HuH-7.5 (cell line): ENCODE measurements around the gene THAP8.

Experiments
- DNase-seq: peaks from one replicate; pipeline ENCODE4 v3.0.0; 2011; ENCODE audit warnings: low spot score

Gene THAP8

GRCh38 chr19:35995048-35995993 lies 58.8 kb downstream of the THAP8 start, which contains the start of gene SDHAF1:
Gene SDHAF1 (plus strand): TSS chr19:35995188. CDS start chr19:35995275, 87 bp downstream.
- peak; percentile 99 for DNase-seq

DNA sequence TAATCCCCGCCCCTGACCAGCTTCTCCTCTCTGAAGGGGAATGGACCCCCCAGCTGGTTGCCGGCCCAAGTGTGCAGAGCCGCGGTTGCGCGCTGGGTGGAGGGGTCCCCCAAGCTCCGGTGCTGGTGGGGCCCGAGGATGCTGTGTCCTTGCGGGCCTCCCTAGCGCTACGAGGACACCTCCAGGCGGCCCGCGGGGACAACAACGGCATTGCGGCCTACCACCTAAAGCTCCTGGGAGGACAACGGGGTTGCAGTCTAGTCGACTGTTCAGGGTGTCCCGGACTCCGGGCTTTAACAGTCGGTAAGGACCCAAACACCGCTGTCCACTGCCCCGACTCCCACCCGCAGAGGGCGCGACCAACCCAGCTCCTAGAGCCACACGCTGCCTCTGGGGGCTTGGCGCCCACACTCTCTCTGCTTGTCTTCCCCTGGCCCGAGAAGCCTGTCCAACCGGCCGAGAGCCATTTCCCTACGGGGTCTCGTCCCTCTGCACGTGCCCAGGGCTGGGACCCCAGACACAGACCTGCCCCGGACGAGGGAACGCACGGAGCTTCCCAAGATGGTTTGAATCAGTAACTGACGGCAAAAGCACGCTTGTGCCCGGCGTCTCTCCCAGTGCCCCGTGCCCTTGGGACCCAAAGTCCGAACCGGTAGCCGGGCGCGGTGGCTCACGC lies 60.0 kb downstream of the THAP8 start:
- DNase-seq = no peak

- DNase-seq = no peak
Observed at GRCh38 chr19:35992907-35993765, 60.9 kb downstream of the THAP8 start.

DNA sequence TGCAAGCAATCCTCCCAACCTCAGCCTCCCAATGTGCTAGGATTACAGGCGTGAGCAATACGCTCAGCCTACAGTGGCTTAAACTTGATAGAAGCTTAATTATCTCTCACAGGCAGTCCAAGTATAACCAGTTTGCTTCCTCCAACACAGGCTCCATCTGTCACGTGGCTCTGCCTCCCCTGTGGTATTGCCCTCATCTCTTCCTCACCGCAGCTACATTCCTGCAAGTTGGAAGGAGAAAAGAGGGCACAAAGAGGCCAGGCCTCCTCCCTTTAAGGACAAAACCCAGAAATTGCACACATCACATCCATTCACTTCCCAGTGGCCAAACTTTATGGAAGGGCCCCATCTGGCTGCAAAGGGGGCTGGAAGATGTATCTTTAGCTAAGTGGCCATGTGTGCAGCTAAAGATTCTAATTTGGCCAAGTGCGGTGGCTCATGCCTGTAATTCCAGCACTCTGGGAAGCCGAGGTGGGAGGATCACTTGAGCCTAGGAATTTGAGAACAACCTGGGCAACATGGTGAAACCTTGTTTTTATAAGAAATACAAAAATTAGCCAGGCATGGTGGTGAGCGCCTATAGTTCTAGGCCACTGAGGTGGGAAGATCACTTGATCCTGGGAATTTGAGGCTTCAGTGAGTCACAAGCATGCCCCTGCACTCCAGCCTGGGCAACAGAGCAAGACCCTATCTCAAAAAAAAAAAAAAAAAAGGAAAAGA lies 62.2 kb downstream of the THAP8 start:
- no peak for DNase-seq

DNA sequence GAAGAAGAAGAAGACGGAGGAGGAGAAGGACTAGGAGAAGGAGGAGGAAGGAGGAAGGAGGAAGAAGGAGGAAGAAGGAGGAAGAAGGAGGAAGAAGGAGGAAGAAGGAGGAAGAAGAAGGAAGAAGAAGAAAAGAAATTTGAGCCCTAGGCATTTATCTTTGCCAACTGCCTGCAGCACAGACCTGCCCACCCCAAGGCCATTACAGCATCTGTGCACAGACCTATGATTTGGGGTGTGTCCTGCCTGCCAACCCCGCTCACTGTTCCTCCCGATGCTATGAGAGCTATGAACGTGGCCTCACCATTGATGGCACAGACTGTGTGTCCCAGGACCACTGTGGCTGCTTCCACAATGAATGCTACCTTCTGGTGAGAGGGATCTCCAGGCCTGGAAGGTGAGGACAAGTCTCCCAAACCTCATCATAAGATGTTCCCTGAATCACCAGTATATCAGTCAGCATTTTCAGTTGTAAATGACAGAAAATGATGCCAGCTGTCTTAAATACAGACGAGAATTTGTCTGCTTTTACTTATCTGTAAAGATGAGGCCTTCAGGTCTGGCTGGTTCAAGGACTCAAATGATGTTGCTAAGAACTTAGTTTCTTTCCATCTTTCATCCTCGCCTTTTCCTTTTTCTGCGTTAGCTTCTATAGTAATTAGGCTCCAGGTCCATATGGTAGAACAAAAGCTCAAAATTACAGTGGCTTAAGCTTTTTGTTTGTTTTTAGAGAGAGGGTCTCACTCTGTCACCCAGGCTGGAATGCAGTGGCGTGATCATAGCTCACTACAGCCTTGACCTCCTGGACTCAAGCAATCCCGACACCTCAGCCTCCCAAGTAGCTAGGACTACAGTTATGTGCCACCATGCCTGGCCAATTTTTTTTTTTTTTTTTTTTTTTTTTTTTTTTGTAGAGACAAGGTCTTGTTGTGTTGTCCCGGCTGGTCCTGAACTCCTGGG lies 63.0 kb downstream of the THAP8 start:
- DNase-seq = no peak

DNA sequence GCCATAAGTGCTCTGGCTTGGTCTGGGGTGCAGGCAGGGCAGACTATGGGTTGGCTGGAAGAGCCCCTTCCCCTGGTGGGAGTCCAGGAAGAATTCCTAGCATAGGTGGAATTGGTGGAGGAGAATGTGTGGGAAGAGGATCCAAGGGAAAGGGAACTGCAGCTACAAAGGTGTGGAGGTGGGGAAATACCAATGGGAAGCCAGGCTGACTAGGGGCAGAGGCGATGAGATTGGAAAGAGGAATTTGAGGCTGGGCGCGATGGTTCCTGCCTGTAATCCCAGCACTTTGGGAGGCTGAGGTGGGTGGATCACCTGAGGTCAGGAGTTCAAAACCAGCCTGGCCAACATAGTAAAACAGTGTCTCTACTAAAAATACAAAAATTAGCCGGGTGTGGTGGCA lies 63.9 kb downstream of the THAP8 start:
- DNase-seq = no peak

DNA sequence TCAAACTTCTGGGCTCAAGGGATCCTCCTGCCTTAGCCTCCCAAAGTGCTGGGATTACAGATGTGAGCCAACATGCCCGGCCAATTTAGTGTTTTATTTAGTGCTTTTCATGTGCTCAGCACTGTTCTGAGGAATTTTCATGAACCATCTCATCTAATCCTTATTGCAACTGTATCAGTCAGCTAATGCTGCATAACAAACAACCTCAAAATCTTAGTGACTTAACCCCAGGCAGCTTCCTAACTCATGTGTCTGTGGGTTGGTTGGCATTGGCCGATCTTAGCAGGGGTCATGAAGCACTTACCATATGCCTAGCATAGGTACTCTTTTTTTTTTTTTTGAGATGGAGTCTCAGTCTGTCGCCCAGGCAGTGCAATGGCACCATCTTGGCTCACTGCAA lies 65.3 kb downstream of the THAP8 start:
- DNase-seq = no peak

GRCh38 chr19:35987571-35987896 lies 66.6 kb downstream of the THAP8 start:
- DNase-seq = no peak

DNA sequence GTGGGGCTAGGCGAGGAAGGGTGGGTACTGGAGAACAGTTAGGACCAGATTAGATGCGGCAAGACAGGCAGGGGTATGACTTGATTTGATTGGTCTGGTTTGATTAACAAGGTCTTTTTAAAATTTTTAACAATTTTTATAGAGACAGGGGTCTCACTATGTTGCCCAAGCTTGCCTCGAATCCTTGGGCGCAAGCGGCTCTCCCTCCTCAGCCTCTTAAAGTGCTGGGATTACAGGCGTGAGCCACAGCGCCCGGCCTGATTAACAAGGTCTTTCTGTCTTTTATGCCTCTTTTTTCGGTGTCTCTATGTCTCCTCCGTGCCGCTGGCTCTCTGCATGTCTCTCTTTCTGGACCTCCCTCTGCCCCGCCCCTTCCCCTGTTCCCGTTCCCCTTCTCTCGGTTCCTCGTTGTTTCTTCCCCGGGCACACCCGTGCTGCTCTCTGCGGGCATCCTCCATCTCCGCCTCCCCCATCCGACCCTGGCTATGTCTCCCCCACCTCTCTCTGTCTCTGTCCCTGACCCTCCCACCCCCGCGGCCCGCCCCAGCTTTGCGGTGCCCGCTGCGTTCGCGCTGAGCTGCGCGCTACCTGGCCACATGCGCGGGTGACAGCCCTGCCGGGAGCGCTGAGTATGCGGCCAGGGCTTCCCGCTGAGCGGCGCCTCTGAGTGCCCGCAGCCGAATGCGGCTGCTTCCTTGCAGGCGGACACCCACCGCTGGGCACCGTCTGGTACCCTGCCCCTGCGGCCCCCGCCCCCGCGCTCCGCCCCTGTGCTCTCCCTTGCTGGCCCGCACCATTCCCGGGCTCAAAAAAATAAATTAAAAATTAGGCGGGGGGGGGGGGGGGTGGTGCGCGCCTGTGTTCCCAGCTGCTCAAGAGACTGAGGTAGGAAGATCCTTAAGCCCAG lies 67.2 kb downstream of the THAP8 start:
- peak; percentile 61 for DNase-seq

DNA sequence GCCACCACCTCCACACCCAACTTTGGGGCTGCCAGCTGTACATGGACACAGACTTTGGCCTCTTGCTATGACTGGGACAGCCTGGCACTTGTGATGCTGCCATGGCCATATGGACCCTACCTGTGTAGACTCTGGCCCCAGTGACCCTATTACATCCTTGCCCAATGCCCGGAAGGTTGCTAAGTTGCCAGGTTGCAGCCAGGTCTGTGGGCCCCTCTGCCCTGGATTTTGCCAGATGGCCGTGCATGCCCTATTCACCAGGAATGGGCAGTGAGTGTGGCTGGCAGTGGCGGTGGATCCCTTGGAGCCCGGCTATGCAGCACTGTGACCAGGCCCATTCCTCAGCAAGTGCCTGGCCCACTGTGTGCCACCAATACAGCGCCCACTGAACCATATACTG lies 68.0 kb downstream of the THAP8 start:
- DNase-seq = no peak
